ENCODE results near the gene ZNF469.

The ZNF469 gene

GRCh38 chr16:88375236-88375975 is 7.4 kb upstream of the ZNF469 start:
- H3K36me3 Mint-ChIP-seq: no peaks in the 10 kb centered on the region
- no peak overlapping the region for H3K27ac Mint-ChIP-seq
- H3K4me1 Mint-ChIP-seq: no peaks in the 10 kb centered on the region
- H3K4me3 Mint-ChIP-seq: no peak overlapping the region
- DNase-seq: no peak
- H3K9me3 Mint-ChIP-seq: no peaks in the 10 kb centered on the region
- H3K27me3 Mint-ChIP-seq: peaks cover 4 to 5% of the 10 kb centered on the region in 2 donors
- ATAC-seq (replicated peaks): no peak

DNA sequence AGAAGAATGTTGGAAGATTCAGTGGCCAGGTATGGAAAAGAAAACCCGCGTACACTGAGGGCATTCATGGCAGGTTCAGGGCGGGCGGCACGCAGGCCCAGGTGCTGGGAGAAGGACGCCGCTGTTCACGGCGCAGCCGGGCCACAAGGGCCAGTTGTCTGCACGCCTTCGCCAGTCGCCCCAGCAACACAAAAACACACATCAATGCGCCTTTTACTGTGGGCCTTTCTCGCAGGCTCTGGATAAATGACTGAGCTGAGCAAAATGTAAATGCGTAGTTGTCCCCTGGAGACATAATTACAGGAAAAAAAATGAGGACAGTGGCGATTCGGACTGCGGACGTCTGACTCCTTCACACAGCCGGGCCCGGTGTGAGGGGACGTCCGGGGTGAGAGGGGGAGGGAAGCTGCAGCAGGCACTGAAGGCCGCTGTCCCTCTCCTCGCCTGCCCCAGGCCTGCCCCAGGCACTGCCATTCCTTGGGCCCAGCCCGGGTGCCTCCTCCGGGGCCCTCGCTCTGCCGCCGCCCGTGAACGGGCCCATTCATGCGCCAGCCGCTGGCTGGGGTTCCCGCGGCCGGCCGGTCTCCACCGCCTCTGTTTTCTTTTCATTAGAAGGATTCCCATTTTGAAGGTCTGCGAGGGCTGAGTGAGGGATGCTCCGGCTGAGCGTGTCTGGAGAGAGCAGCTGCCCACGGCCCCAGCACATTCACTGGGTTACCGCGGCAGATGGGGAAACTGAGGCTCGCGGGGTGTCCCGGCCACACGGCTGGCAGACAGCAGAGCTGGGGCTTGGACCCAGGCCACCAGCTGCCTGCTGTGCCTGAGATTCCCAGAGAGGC is 6.5 kb upstream of the ZNF469 start:
- Mint-ChIP-seq H3K27ac (no peak overlapping the region), H3K4me1 (no peaks in the 10 kb centered on the region), H3K9me3 (no peaks in the 10 kb centered on the region), H3K36me3 (no peaks in the 10 kb centered on the region), H3K4me3 (no peak overlapping the region), H3K27me3 (peaks cover 4 to 5% of the 10 kb centered on the region in 2 donors)
- DNase-seq (no peak), ATAC-seq (replicated peaks) (no peak)

DNA sequence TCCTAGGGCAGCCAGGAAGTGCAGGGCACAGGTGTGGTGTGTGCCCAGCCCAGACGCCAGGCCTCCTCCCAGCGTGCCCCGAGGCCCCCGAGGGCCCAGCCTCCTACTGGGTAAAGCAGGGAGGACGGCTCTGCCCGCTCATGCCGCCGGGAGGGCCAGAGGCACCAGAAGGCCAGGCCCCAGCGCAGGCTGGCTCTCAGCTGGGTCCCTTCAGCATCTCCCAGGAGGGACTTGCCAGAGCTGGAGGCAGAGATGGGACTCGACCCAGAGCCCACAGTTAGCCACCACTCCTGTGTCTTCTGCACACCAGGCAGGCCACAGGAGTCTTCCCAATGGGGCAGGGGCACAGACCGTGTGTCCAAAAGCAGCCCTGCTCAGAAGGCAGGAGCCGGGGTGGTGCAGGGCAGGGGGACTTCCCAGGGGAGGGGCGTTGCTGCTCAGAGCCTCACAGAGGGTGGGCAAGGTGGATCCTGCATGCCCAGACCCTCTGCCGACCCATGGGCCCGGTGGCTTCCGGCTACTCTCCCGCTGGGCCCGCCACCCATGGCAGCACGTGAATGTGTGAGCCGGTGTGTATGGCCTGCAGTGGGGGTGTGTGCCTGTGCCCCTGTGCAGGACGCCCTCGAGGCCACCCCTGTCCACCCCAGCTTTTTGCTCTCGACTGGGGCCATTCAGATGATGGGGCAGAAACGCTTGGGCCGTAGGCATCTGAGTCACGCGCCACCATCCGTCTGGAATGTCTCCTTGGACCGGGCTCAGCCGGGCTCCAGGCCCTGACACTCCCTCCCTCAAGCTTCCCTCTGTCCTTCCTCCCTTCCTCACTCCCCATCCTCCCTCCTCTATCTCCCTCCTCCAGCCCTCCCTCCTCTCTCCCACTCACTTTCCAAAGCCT is 5.7 kb upstream of the ZNF469 start:
- no peak for DNase-seq
- Mint-ChIP-seq H3K27ac (no peak overlapping the region), H3K27me3 (peaks cover 5% of the 10 kb centered on the region in 2 donors)

GRCh38 chr16:88377961-88378360 is 4.8 kb upstream of the ZNF469 start:
- Mint-ChIP-seq H3K36me3 (no peaks in the 10 kb centered on the region), H3K27ac (no peak overlapping the region), H3K27me3 (peaks cover 5 to 12% of the 10 kb centered on the region in 2 donors), H3K4me1 (peaks cover 0 to 3% of the 10 kb centered on the region in 2 donors), H3K4me3 (no peak overlapping the region), H3K9me3 (no peaks in the 10 kb centered on the region)
- no peak for DNase-seq
- ATAC-seq (replicated peaks): no peak

More for the DNA sequence above, 5.7 kb upstream of the ZNF469 start:
- ATAC-seq (replicated peaks): no peak
- no peaks in the 10 kb centered on the region for H3K36me3 Mint-ChIP-seq
- no peak overlapping the region for H3K4me3 Mint-ChIP-seq
- H3K9me3 Mint-ChIP-seq: no peaks in the 10 kb centered on the region
- no peaks in the 10 kb centered on the region for H3K4me1 Mint-ChIP-seq

DNA sequence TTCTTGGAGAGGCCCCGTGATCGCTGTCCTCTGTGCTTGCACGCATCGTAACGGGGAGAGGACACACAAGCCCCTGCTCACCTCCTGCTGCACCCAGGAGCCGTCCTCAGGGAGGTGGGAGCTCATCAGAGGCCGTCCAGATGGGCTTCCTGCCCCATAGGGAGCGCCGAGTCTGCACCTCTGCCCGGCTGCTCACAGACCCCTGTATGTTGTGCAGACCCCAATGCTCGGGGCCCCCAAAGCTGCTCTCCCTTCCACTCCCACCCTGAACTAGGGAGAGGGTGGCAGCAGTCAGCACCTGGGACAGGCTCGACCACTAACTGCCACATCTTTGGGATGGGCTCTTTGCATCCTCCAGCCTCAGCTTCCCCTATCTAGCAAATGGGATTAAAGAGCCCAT is 4.4 kb upstream of the ZNF469 start:
- ATAC-seq (replicated peaks) (no peak), DNase-seq (no peak)
- H3K27ac Mint-ChIP-seq: no peak overlapping the region
- no peaks in the 10 kb centered on the region for H3K9me3 Mint-ChIP-seq
- no peaks in the 10 kb centered on the region for H3K36me3 Mint-ChIP-seq
- peaks cover 5 to 12% of the 10 kb centered on the region in 2 donors for H3K27me3 Mint-ChIP-seq
- H3K4me1 Mint-ChIP-seq: peaks cover 0 to 3% of the 10 kb centered on the region in 2 donors
- no peak overlapping the region for H3K4me3 Mint-ChIP-seq

- DNase-seq (no peak), ATAC-seq (replicated peaks) (no peak)
- Mint-ChIP-seq H3K27me3 (peaks cover 7 to 14% of the 10 kb centered on the region in 2 donors), H3K4me3 (no peak overlapping the region), H3K36me3 (no peaks in the 10 kb centered on the region), H3K27ac (no peak overlapping the region), H3K9me3 (no peaks in the 10 kb centered on the region), H3K4me1 (peaks cover 2 to 5% of the 10 kb centered on the region in 2 donors)
These were observed 3.7 kb upstream of the ZNF469 start for GRCh38 chr16:88378836-88379693.

DNA sequence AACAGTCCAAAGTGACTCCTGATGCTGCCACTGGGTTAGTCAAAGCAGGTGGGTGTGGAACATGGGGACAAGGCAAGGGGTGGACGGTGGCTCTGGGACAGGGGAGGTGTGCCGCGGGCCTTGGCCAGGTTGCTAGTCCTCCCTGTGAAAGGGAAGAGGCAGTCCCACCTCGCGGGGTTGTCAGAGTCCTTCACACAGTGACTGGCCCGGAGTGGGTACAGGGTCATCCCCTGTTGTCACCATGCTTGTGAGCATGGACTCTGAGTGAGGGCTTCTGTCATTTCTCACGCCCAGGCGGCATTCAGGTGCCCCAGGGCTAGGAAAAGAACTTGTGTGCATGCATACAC is 3.1 kb upstream of the ZNF469 start:
- H3K4me3 Mint-ChIP-seq: no peak overlapping the region
- no peak for ATAC-seq (replicated peaks)

DNA sequence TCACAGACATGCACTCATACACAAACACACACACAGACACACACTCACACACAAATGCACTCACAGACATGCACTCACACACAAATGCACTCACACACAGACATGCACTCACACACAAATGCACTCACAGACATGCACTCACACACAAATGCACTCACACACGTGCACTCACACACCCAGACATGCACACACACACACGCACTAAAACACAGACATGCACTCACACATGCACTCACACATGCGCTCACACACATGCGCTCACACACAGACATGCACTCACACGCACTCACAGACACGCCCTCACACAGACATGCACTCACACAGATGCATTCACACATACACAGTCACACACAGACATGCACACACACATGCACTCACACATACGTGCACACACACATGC is 2.7 kb upstream of the ZNF469 start:
- Mint-ChIP-seq H3K27me3 (peaks cover 17 to 24% of the 10 kb centered on the region in 2 donors), H3K4me3 (no peak overlapping the region), H3K9me3 (no peaks in the 10 kb centered on the region), H3K4me1 (peaks cover 9 to 11% of the 10 kb centered on the region in 2 donors), H3K36me3 (no peaks in the 10 kb centered on the region), H3K27ac (no peak overlapping the region)
- ATAC-seq (replicated peaks) (no peak), DNase-seq (no peak)

More for the DNA sequence above, 3.1 kb upstream of the ZNF469 start:
- H3K36me3 Mint-ChIP-seq: no peaks in the 10 kb centered on the region
- DNase-seq: no peak
- H3K9me3 Mint-ChIP-seq: no peaks in the 10 kb centered on the region
- H3K27me3 Mint-ChIP-seq: peaks cover 13 to 20% of the 10 kb centered on the region in 2 donors
- H3K4me1 Mint-ChIP-seq: peaks cover 8 to 9% of the 10 kb centered on the region in 2 donors
- no peak overlapping the region for H3K27ac Mint-ChIP-seq

- Mint-ChIP-seq H3K36me3 (no peaks in the 10 kb centered on the region), H3K4me1 (peaks cover 9 to 13% of the 10 kb centered on the region in 2 donors), H3K9me3 (no peaks in the 10 kb centered on the region), H3K27me3 (peaks cover 19 to 29% of the 10 kb centered on the region in 2 donors), H3K4me3 (no peak overlapping the region), H3K27ac (no peak overlapping the region)
- ATAC-seq (replicated peaks): no peak
- DNase-seq: no peak
These were observed 2.1 kb upstream of the ZNF469 start for GRCh38 chr16:88380619-88381018.

GRCh38 chr16:88381820-88382451 is 823 bp upstream of the ZNF469 start:
- H3K4me1 Mint-ChIP-seq: peaks cover 9 to 13% of the 10 kb centered on the region in 2 donors
- no peaks in the 10 kb centered on the region for H3K9me3 Mint-ChIP-seq
- ATAC-seq (replicated peaks) (no peak), DNase-seq (no peak)
- no peaks in the 10 kb centered on the region for H3K36me3 Mint-ChIP-seq
- H3K4me3 Mint-ChIP-seq: no peak overlapping the region
- H3K27me3 Mint-ChIP-seq: peaks cover 30 to 40% of the 10 kb centered on the region in 2 donors
- no peak overlapping the region for H3K27ac Mint-ChIP-seq

- Mint-ChIP-seq H3K9me3 (no peaks in the 10 kb centered on the region), H3K36me3 (no peaks in the 10 kb centered on the region), H3K27ac (no peak overlapping the region), H3K4me3 (peak overlapping the region in 1 of 2 donors; percentile 31), H3K27me3 (peaks cover 38 to 41% of the 10 kb centered on the region in 2 donors), H3K4me1 (peaks cover 9 to 13% of the 10 kb centered on the region in 2 donors)
- ATAC-seq (replicated peaks): peak; percentile 59 to 62
- no peak for DNase-seq
These were observed 852 bp downstream of the ZNF469 start for GRCh38 chr16:88383401-88384221.

GRCh38 chr16:88384222-88385111 is 1.7 kb downstream of the ZNF469 start:
- no peaks in the 10 kb centered on the region for H3K9me3 Mint-ChIP-seq
- no peak overlapping the region for H3K27ac Mint-ChIP-seq
- peaks cover 40 to 49% of the 10 kb centered on the region in 2 donors for H3K27me3 Mint-ChIP-seq
- peak overlapping the region in 1 of 2 donors; percentile 31 for H3K4me3 Mint-ChIP-seq
- DNase-seq (no peak), ATAC-seq (replicated peaks) (peak; percentile 35 to 47)
- H3K36me3 Mint-ChIP-seq: no peaks in the 10 kb centered on the region
- peaks cover 9 to 13% of the 10 kb centered on the region in 2 donors for H3K4me1 Mint-ChIP-seq

Measured in stimulated activated naive B cell treated with anti-CD40 and anti-IgM and Interleukin-4, amounts not matched to agents 10 μg/mL and 1 μg/mL and 100 μg/mL, for 72 hours (primary cell).